GM19023 (cell line): ENCODE results near the gene CCDC57.
"Not testable (repeated sequence)": the region's sequence is repeated elsewhere in the genome, so short reads cannot be mapped to it uniquely, and the experiment has no call there.

Experiments
- ATAC-seq: cut with Tn5 transposase; IDR thresholded peaks from one replicate; pipeline ENCODE4 v1.9.1; 2021; ENCODE audit warnings: mild to moderate bottlenecking, moderate library complexity; ENCODE audit not compliant: unreplicated experiment

CCDC57 gene

GRCh38 chr17:82156284-82156925 lies 56.2 kb downstream of the CCDC57 start:
- no peak for ATAC-seq

- no peak for ATAC-seq
Measured at GRCh38 chr17:82155606-82156005, 57.0 kb downstream of the CCDC57 start.

GRCh38 chr17:82154881-82155331 lies 57.7 kb downstream of the CCDC57 start:
- ATAC-seq, result no peak

GRCh38 chr17:82153745-82154375 lies 58.8 kb downstream of the CCDC57 start:
- ATAC-seq, result no peak

DNA sequence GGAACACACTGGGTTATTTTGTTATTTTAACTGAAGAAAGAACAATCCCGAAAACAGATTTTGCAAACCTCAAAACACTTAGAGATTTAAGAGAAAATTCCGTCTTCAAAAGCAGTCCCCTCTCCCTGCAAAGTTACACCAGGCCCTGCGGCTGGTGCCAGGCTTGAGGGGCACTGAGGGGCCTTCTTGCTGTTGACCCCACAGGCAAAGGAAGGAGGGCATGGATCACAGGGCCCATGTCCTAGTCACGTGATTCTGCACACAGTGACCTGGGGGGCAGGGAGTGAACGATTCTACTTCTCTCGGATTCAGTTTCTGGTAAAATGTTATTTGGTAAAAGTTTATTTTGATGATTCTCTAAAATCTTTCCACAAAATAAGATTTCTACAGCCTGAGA lies 59.3 kb downstream of the CCDC57 start:
- no peak for ATAC-seq

- ATAC-seq, result no peak
Measured at GRCh38 chr17:82152556-82153294, 59.9 kb downstream of the CCDC57 start.

GRCh38 chr17:82152114-82152513 lies 60.5 kb downstream of the CCDC57 start:
- no peak for ATAC-seq

DNA sequence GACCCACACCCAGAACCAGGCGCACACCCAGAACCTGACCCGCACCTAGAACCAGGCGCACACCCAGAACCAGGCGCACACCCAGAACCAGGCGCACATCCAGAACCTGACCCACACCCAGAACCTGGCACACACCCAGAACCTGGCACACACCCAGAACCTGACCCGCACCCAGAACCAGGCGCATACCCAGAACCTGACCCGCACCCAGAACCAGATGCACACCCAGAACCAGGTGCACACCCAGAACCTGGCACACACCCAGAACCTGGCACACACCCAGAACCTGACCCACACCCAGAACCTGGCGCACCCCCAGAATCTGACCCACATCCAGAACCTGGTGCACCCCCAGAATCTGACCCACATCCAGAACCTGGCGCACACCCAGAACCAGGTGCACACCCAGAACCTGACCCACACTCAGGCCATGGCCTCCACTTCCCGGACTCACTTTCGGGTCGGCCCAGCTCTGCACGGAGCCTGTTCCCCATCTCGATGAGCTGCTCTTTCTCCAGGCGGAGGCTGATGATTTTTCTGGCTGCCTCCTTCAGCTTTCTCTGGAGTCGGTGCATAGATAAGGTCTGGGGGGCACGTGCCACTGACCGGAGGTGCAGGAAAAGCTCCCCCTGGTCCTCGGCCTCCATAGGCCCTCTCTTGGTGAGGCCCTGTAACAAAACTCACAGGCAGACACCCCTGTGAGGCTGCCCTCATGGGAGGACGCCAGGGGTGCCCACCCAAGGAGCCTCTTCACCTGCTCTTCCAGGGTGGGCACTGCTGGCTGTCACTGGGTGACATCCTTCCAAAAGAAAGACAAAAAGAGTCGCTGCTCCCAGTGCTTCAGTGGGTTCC lies 61.3 kb downstream of the CCDC57 start:
- no peak for ATAC-seq

DNA sequence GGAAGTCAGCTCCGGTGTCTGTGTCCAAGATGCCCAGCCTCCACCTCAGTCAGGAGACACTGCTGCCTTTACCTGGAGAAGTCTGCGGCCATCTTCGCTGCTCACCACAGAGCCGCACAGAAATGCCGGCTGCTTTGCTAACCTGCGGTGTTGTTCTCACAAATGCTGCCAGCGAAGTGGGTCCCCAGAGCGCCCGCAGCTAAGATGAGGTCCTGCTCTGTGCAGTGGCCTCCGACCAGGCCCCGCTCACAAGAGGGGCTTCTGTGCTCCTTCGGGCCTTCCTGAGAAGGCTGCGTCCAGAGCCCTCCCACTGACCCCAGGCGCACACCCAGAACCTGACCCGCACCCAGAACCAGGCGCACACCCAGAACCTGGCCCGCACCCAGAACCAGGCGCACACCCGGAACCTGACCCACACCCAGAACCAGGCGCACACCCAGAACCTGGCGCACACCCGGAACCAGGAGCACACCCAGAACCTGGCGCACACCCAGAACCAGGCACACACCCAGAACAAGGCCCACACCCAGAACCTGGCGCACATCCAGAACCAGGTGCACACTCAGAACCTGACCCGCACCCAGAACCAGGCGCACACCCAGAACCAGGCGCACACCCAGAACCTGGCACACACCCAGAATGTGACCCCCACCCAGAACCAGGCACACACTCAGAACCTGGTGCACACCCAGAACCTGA lies 63.1 kb downstream of the CCDC57 start:
- no peak for ATAC-seq

- ATAC-seq, result no peak
Measured at GRCh38 chr17:82148997-82149396, 63.6 kb downstream of the CCDC57 start.

DNA sequence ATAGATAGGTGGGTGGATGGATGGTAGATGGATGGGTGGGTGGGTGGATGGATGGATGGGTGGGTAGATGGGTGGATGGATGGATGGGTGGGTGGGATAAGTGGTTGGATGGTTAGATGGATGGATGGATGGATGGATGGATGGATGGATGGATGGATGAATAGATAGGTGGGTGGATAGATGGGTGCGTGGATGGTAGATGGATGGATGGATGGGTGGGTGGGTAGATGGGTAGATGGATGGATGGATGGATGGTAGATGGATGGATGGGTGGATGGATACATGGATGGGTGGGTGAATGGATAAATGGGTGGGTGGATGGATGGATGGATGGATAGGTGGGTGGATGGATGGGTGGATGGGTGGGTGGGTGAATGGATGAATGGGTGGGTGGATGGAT lies 64.6 kb downstream of the CCDC57 start:
- ATAC-seq, result no peak

- no peak for ATAC-seq
Measured at GRCh38 chr17:82146663-82147654, 65.7 kb downstream of the CCDC57 start.

- ATAC-seq, result no peak
Measured at GRCh38 chr17:82145550-82146155, 67.0 kb downstream of the CCDC57 start.

- no peak for ATAC-seq
Measured at GRCh38 chr17:82143333-82143732, 69.3 kb downstream of the CCDC57 start.

DNA sequence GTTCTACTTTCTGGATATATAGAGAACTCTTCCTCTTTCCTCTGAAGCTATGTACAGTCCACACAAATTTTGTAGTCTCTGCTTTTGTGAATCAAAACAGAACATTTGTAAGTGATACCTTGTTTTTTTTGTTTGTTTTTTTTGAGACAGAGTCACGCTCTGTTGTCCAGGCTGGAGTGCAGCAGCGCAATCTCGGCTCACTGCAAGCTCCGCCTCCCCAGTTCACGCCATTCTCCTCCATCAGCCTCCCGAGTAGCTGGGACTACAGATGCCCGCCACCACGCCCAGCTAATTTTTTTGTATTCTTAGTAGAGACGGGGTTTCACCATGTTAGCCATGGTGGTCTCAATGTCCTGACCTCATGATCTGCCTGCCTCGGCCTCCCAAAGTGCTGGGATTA lies 72.7 kb downstream of the CCDC57 start:
- not testable (repeated sequence) for ATAC-seq

DNA sequence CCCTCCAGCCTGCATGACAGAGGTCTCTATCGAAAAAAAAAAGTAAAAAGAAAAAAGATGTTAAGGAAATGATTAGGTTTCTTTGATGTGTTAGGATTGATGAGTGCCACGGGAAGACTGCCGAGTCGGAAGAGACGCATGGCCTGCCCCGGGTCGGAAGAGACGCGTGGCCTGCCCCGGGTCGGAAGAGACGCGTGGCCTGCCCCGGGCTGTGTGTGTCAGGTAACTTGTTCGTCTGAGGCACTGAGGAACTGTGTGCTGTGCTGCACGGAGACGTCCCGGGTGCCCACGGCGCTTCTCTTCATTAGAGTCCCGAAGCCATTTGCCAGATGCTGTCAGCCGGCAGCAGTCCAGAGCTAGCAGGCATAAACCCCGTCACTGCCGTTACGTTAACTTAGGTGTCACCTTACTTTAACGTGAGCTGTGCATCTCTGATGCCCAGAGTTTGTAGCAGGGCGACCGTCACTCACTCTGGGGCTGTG lies 74.1 kb downstream of the CCDC57 start:
- no peak for ATAC-seq

DNA sequence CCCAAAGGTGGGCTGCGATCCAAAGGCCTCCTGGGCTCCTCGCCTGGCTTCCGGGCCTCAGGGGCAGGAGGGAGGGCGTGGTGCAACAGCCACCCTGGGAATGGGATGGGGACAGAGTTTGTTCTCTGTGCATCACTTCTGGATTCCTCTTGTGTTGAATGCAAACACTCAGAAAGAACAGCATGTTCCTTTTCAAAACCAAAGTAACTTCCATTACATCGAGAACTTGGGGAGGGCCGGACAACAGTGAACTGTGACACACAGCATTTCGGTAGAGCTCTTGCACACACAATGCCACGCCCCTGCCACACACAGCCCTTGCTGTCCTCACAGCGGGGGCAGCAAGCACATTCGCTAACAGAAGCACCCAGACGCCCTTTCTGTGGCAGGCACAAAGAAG lies 78.5 kb downstream of the CCDC57 start:
- ATAC-seq, result no peak

DNA sequence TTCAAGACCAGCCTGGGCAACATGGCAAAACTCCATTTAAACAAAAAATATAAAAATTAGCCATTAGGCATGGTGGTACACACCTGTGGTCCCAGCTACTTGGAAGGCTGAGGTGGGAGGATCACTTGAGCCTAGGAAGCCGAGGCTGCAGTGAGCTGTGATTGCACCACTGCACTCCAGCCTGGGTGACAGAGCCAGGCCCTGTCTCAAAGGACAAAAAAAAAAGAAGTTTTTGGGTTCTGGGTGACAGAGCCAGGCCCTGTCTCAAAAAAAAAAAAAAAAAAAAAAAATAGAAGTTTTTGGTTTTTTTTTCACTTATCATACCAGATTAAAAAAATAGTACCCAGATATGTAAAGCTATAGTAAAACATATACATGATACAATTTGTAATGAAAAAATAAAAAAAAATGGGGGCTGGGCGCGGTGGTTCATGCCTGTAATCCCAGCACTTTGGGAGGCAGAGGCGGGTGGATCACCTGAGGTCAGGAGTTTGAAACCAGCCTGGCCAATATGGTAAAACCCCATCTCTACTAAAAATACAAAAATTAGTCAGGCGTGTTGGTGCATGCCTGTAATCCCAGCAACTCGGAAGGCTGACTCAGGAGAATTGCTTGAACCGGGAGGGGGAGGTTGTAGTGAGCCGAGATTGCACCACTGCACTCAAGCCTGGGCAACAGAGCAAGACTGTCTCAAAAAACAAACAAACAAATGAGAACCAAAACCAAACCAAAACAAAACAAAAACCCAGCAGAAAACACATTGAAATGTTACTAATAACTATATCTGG lies 79.3 kb downstream of the CCDC57 start:
- not testable (repeated sequence) for ATAC-seq
